ENCODE results near the gene MTFMT. TPM values are rescaled to one million over a fixed set of nuclear protein-coding genes. Genes with fewer than 3 reads are reported as not detected.

MTFMT gene
- total and polyA plus RNA-seq, 2 experiments from 2014 or later, result 16.8 to 18.2 TPM

- Histone ChIP-seq H3K4me3 (no peak overlapping the region), H3K36me3 (replicated peaks; ENCODE audit: insufficient read depth, low read depth) (no peaks in the 10 kb centered on the region), H3K4me2 (no peak overlapping the region), H3K79me2 (no peaks in the 10 kb centered on the region), H3K4me1 (ENCODE audit: insufficient read depth) (no peaks in the 10 kb centered on the region), H3K27ac (no peak overlapping the region), H2AFZ (no peak overlapping the region), H3K27me3 (no peaks in the 10 kb centered on the region), H3K9me3 (ENCODE audit: low read depth) (no peaks in the 10 kb centered on the region), H3K9me2 (replicated peaks; ENCODE audit: insufficient read depth) (no peaks in the 10 kb centered on the region), H4K20me1 (ENCODE audit: insufficient read depth, poor library complexity, severe bottlenecking) (no peaks in the 10 kb centered on the region)
- DNase-seq (ENCODE audit: low spot score), result no peak
- TF ChIP-seq EZH2 (IDR thresholded peaks at IDR 0.05; ENCODE audit: borderline replicate concordance), result no peak
- no peak for TF ChIP-seq CTCF (IDR thresholded peaks at IDR 0.05; ENCODE audit: poor library complexity)
- TF ChIP-seq EZH2phosphoT487 (IDR thresholded peaks at IDR 0.05; ENCODE audit: low read depth, severe bottlenecking, unreplicated experiment), result no peak
- 83% methylated on average over 5 of the region's 5 CpGs for WGBS (ENCODE audit: low lambda C conversion rate, missing lambda C conversion rate)
Observed at GRCh38 chr15:64997066-64997465, 32.4 kb downstream of the MTFMT start.

- peaks cover 3% of the 10 kb centered on the region for H3K4me1 ChIP-seq (ENCODE audit: insufficient read depth)
- no peak overlapping the region for H3K4me2 ChIP-seq
- H3K27me3 ChIP-seq, result no peaks in the 10 kb centered on the region
- H3K36me3 ChIP-seq (replicated peaks; ENCODE audit: insufficient read depth, low read depth), result no peaks in the 10 kb centered on the region
- TF ChIP-seq EZH2 (IDR thresholded peaks at IDR 0.05; ENCODE audit: borderline replicate concordance) (no peak), CTCF (IDR thresholded peaks at IDR 0.05; ENCODE audit: poor library complexity) (no peak), EZH2phosphoT487 (IDR thresholded peaks at IDR 0.05; ENCODE audit: low read depth, severe bottlenecking, unreplicated experiment) (no peak)
- peaks cover 10% of the 10 kb centered on the region for H3K79me2 ChIP-seq
- no peaks in the 10 kb centered on the region for H4K20me1 ChIP-seq (ENCODE audit: insufficient read depth, poor library complexity, severe bottlenecking)
- no peaks in the 10 kb centered on the region for H3K9me2 ChIP-seq (replicated peaks; ENCODE audit: insufficient read depth)
- DNase-seq (ENCODE audit: low spot score), result no peak
- no peak overlapping the region for H2AFZ ChIP-seq
- no peaks in the 10 kb centered on the region for H3K9me3 ChIP-seq (ENCODE audit: low read depth)
- H3K4me3 ChIP-seq, result no peak overlapping the region
- H3K27ac ChIP-seq, result no peak overlapping the region
- WGBS (ENCODE audit: low lambda C conversion rate, missing lambda C conversion rate), result 96% methylated on average over 1 of the region's 1 CpG
Observed at GRCh38 chr15:64993290-64993689, 36.1 kb downstream of the MTFMT start.

- Histone ChIP-seq H3K4me3 (no peak overlapping the region), H3K4me2 (no peak overlapping the region), H3K9me3 (ENCODE audit: low read depth) (no peaks in the 10 kb centered on the region), H4K20me1 (ENCODE audit: insufficient read depth, poor library complexity, severe bottlenecking) (no peaks in the 10 kb centered on the region), H2AFZ (no peak overlapping the region), H3K4me1 (ENCODE audit: insufficient read depth) (peaks cover 6% of the 10 kb centered on the region), H3K9me2 (replicated peaks; ENCODE audit: insufficient read depth) (no peaks in the 10 kb centered on the region), H3K79me2 (peaks cover 26% of the 10 kb centered on the region), H3K27me3 (no peaks in the 10 kb centered on the region), H3K27ac (no peak overlapping the region), H3K36me3 (replicated peaks; ENCODE audit: insufficient read depth, low read depth) (no peaks in the 10 kb centered on the region)
- TF ChIP-seq EZH2phosphoT487 (IDR thresholded peaks at IDR 0.05; ENCODE audit: low read depth, severe bottlenecking, unreplicated experiment) (no peak), EZH2 (IDR thresholded peaks at IDR 0.05; ENCODE audit: borderline replicate concordance) (no peak), CTCF (IDR thresholded peaks at IDR 0.05; ENCODE audit: poor library complexity) (no peak)
- 66% methylated on average over 2 of the region's 2 CpGs for WGBS (ENCODE audit: low lambda C conversion rate, missing lambda C conversion rate)
- no peak for DNase-seq (ENCODE audit: low spot score)
Observed at GRCh38 chr15:64991536-64992135, 37.8 kb downstream of the MTFMT start.

All from hepatocyte (in vitro differentiated cells).